AG04450 (cell line): ENCODE data around the gene CCDC158. TPM values are rescaled to one million over a fixed set of nuclear protein-coding genes. Genes with fewer than 3 reads are reported as not detected.
"Not testable (repeated sequence)": the region's sequence is repeated elsewhere in the genome, so short reads cannot be mapped to it uniquely, and the experiment has no call there.

Experiments used
- CTCF ChIA-PET: fragments of 300-600, 350-600 bp; formaldehyde crosslinking; extraction: SDS; loops from one replicate; lab custom pipeline; 2022; ENCODE audit warnings: antibody characterized with exemption, inconsistent platforms; lab: Charles Lee
- POLR2A ChIA-PET: fragments of 350-600 bp; formaldehyde crosslinking; extraction: SDS; loops from one replicate; lab custom pipeline; 2021; ENCODE audit warnings: antibody characterized with exemption, inconsistent platforms; lab: Yijun Ruan, JAX
- DNase-seq: peaks from one replicate; pipeline ENCODE4 v3.0.0-alpha.2; 2011; ENCODE audit warnings: low read depth, low spot score
- H3K27ac ChIP-seq: one replicate; pipeline ENCODE4 v1.5.1; 2012; ENCODE audit warnings: low read depth, low read length, control low read depth
- H3K27me3 ChIP-seq: one replicate; pipeline ENCODE4 v1.6.0; 2012; ENCODE audit warnings: low read length; ENCODE audit not compliant: control insufficient read depth, insufficient read depth
- H3K4me3 ChIP-seq: 2 replicates; pipeline ENCODE4 v1.5.1; 2011; ENCODE audit warnings: mild to moderate bottlenecking, low read depth, low read length, control low read depth
- H3K9me3 ChIP-seq: 2 replicates; pipeline ENCODE4 v1.5.1; 2012; ENCODE audit warnings: low read length; ENCODE audit not compliant: control insufficient read depth, insufficient read depth
- CTCF ChIP-seq: IDR thresholded peaks from 2 replicates; pipeline ENCODE4 v1.5.1; 2011; ENCODE audit warnings: low read depth, low read length, control low read depth, inconsistent platforms
- polyA plus RNA-seq: library from polyadenylated mRNA; depleted of rRNA; stranded (reverse); fragments of >200 nt; gene quantifications from 2 replicates; pipeline ENCODE4 v1.2.3, GENCODE V29; 2011

The CCDC158 gene
- polyA plus RNA-seq, 1 experiment, result not detected

GRCh38 chr4:76292730-76293129 lies 128.2 kb downstream of the CCDC158 start:
- H3K27ac ChIP-seq, result no peak overlapping the region
- H3K9me3 ChIP-seq, result no peaks in the 10 kb centered on the region
- TF ChIP-seq CTCF, result no peak
- no peak for DNase-seq
- POLR2A ChIA-PET, result no interaction called here
- no peak overlapping the region for H3K4me3 ChIP-seq
- CTCF ChIA-PET, result interaction anchor here (1.1 kb wide), 1 partner anchor 113 kb away, joined by 3 read pairs; no protein-coding TSS in a partner anchor
- H3K27me3 ChIP-seq, result peaks cover 20% of the 10 kb centered on the region

DNA sequence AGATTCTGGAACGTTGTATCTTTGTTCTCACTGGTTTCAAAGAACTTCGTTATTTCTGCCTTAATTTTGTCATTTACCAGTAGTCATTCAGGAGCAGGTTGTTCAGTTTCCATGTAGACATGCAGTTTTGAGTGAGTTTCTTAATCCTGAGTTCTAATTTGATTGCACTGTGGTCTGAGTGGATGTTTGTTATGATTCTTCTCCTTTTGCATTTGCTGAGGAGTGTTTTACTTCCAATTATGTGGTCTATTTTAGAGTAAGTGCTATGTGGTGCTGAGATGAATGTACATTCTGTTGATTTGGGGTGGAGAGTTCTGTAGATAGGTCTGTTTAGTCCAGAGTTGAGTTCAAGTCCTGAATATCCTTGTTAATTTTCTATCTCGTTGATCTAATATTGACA lies 133.1 kb downstream of the CCDC158 start:
- H3K27ac ChIP-seq, H3K4me3 ChIP-seq, H3K27me3 ChIP-seq, DNase-seq, H3K9me3 ChIP-seq, CTCF ChIA-PET: not testable (repeated sequence)
- POLR2A ChIA-PET, result interaction anchor here (0.7 kb wide), 1 partner anchor 25 kb away, joined by 9 read pairs; no protein-coding TSS in a partner anchor

DNA sequence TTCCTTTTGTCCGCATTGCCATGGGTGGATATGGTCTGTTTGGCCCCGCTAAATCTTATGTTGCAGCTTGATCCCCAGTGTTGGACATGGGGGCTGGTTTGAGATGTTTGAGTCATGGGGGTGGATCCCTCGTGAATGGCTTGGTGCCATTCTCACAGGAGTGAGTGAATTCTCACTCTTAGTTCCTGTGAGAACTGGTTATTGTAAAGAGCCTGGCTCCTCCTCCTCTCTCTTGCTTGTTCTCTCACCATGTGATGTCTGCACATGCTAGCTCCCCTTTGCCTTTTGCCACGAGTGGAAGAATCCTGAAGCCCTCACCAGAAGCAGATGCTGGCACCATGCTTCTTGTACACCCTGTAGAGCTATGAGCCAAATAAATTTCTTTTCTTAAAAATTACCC lies 137.0 kb downstream of the CCDC158 start:
- H3K9me3 ChIP-seq, result no peaks in the 10 kb centered on the region
- no peak overlapping the region for H3K27ac ChIP-seq
- no peak overlapping the region for H3K4me3 ChIP-seq
- TF ChIP-seq CTCF, result no peak
- H3K27me3 ChIP-seq, result peaks cover 3% of the 10 kb centered on the region
- ChIA-PET POLR2A (no interaction called here), CTCF (no interaction called here)
- DNase-seq, result no peak

- ChIA-PET POLR2A (no interaction called here), CTCF (no interaction called here)
- DNase-seq, result no peak
- Histone ChIP-seq H3K9me3 (no peaks in the 10 kb centered on the region), H3K27me3 (peaks cover 3% of the 10 kb centered on the region), H3K4me3 (no peak overlapping the region), H3K27ac (no peak overlapping the region)
- TF ChIP-seq CTCF, result no peak
Observed at GRCh38 chr4:76282941-76283689, 137.8 kb downstream of the CCDC158 start.

- DNase-seq, H3K4me3 ChIP-seq, H3K27ac ChIP-seq, POLR2A ChIA-PET, H3K27me3 ChIP-seq, H3K9me3 ChIP-seq: not testable (repeated sequence)
- CTCF ChIA-PET, result interaction anchor here (1.0 to 1.2 kb wide), 2 partner anchors 96 to 102 kb away, joined by 3 to 4 read pairs; no protein-coding TSS in a partner anchor
Observed at GRCh38 chr4:76281594-76281993, 139.3 kb downstream of the CCDC158 start.
